Head of caudate nucleus (tissue), 42 donors: ENCODE measurements around the gene ARMC12.
"Not testable (repeated sequence)": the region's sequence is repeated elsewhere in the genome, so short reads cannot be mapped to it uniquely, and the experiment has no call there.

ENCODE experiments used
- DNase-seq, 42 donors: peaks; one replicate each; pipeline versions ENCODE4 v3.0.0 to v3.0.0-alpha.2; 2020 to 2021; ENCODE audit warnings: mixed read lengths in 7 of 42
- intact Hi-C: fragments of 100-400 bp; cut with DNase I; formaldehyde crosslinking; loops from one replicate; pipeline ENCODE4 v1.15.0; 2022

The ARMC12 gene

GRCh38 chr6:35736982-35737412 is at the start of gene ARMC12:
ARMC12 (plus strand) TSS chr6:35737032; CDS start chr6:35737109, 77 bp downstream.
- no peak for DNase-seq
- intact Hi-C loops = loop anchor here (2.0 kb wide), 2 partner anchors 152 to 214 kb away; no protein-coding TSS in a partner anchor

GRCh38 chr6:35687658-35688604 is 48.9 kb upstream of the ARMC12 start:
- intact Hi-C loops = no loop called here
- peak in 39 of 42 donors; percentile 13 to 71 (median 35) for DNase-seq

- peak; percentile 91 to 98 (median 95) for DNase-seq
- intact Hi-C loops = no loop called here
These were observed 48.1 kb upstream of the ARMC12 start, which contains the start of gene FKBP5 for GRCh38 chr6:35688605-35689322. FKBP5 (minus strand) TSS chr6:35688915; CDS start chr6:35642824, 46,091 bp downstream.

GRCh38 chr6:35690006-35690405 is 46.8 kb upstream of the ARMC12 start:
- intact Hi-C loops = loop anchor here (5.0 kb wide), 1 partner anchor 37 kb away; no protein-coding TSS in a partner anchor
- not testable (repeated sequence) for DNase-seq

GRCh38 chr6:35690484-35690883 is 46.3 kb upstream of the ARMC12 start:
- DNase-seq = no peak
- intact Hi-C loops = loop anchor here (5.0 kb wide), 1 partner anchor 37 kb away; no protein-coding TSS in a partner anchor

- intact Hi-C loops = loop anchor here (5.0 kb wide), 1 partner anchor 36 kb away; no protein-coding TSS in a partner anchor
- DNase-seq = peak; percentile 31 to 89 (median 58)
These were observed 45.6 kb upstream of the ARMC12 start for GRCh38 chr6:35691027-35691824.

GRCh38 chr6:35694462-35694861 is 42.4 kb upstream of the ARMC12 start:
- intact Hi-C loops = loop anchor here (5.0 kb wide), 1 partner anchor 33 kb away; no protein-coding TSS in a partner anchor
- DNase-seq = no peak

GRCh38 chr6:35698430-35698829 is 38.4 kb upstream of the ARMC12 start:
- intact Hi-C loops, DNase-seq: not testable (repeated sequence)

GRCh38 chr6:35698858-35699257 is 38.0 kb upstream of the ARMC12 start:
- DNase-seq = no peak

GRCh38 chr6:35703554-35703953 is 33.3 kb upstream of the ARMC12 start:
- intact Hi-C loops = no loop called here
- peak in 1 of 42 donors; percentile 20 for DNase-seq

More at GRCh38 chr6:35698858-35699257, 38.0 kb upstream of the ARMC12 start:
- intact Hi-C loops = no loop called here

GRCh38 chr6:35706468-35706867 is 30.4 kb upstream of the ARMC12 start:
- intact Hi-C loops = no loop called here
- no peak for DNase-seq

GRCh38 chr6:35707714-35708407 is 29.0 kb upstream of the ARMC12 start:
- intact Hi-C loops = no loop called here
- DNase-seq = peak in 2 of 42 donors; percentile 7 to 8

GRCh38 chr6:35708585-35708984 is 28.2 kb upstream of the ARMC12 start:
- intact Hi-C loops = no loop called here
- DNase-seq = no peak

GRCh38 chr6:35710241-35710847 is 26.5 kb upstream of the ARMC12 start:
- intact Hi-C loops = no loop called here
- DNase-seq = peak in 4 of 42 donors; percentile 18 to 43 (median 30)

GRCh38 chr6:35711731-35712130 is 25.1 kb upstream of the ARMC12 start:
- intact Hi-C loops = no loop called here
- DNase-seq = peak in 2 of 42 donors; percentile 1 to 14

GRCh38 chr6:35713006-35713767 is 23.6 kb upstream of the ARMC12 start:
- intact Hi-C loops = no loop called here
- peak in 33 of 42 donors; percentile 36 to 91 (median 68) for DNase-seq

- peak in 1 of 42 donors; percentile 20 for DNase-seq
- intact Hi-C loops = no loop called here
These were observed 20.0 kb upstream of the ARMC12 start for GRCh38 chr6:35716798-35717197.
